ENCODE measurements around the gene ITIH4. TPM values are rescaled to one million over a fixed set of nuclear protein-coding genes. Genes with fewer than 3 reads are reported as not detected.

Gene ITIH4
- total and polyA plus RNA-seq, 9 of the 15 experiments (the other 6 are each of a cell fraction or from before 2014, with no cell fraction given): 0.09 to 0.62 (median 0.20) TPM; not detected in 6

- intact Hi-C loops (cut with micrococcal nuclease): no loop called here
- H3K9me3 ChIP-seq (replicated peaks; ENCODE audit: control insufficient read depth, insufficient read depth, low read depth, low read length): no peaks in the 10 kb centered on the region
- ChIA-PET CTCF (ENCODE audit: low intra/inter-chr PET ratio) (no interaction called here), POLR2A (interaction anchor here (0.9 to 1.0 kb wide), 2 partner anchors 8 to 9 kb away, joined by 3 read pairs; no protein-coding TSS in a partner anchor)
- 65% methylated on average over 3 of the region's 6 CpGs for WGBS (ENCODE audit: insufficient coverage, low coverage, missing lambda C conversion rate)
- no peak overlapping the region for H3K4me3 ChIP-seq
- peaks cover 6% of the 10 kb centered on the region; the same call in 1 of the 3 replicates for H3K36me3 ChIP-seq (ENCODE audit: control insufficient read depth, insufficient read depth, low read length)
- DNase-seq (ENCODE audit: extremely low read depth in 1 of 4, low spot score in 3 of 4): no peak
- in situ Hi-C loops (cut with MboI): loop anchor here (10.0 kb wide), 1 partner anchor 228 kb away; no protein-coding TSS in a partner anchor
- H4K20me1 ChIP-seq (replicated peaks; ENCODE audit: control insufficient read depth, insufficient read depth, low read length): 0 out of 2 replicates have a peak, but pooled peaks cover 7% of the 10 kb centered on the region
- H3K27ac ChIP-seq (ENCODE audit: extremely low read depth, low read depth, low read length): no peak overlapping the region
- no peak overlapping the region for H3K9ac ChIP-seq (ENCODE audit: insufficient read depth in 1 of 2, low read depth in 2 of 2, low read length in 2 of 2)
- H3K4me1 ChIP-seq (replicated peaks in 1 of 2; ENCODE audit: control insufficient read depth in 2 of 2, insufficient read depth in 2 of 2, low read length in 2 of 2): no peaks in the 10 kb centered on the region
- H3K9me1 ChIP-seq (ENCODE audit: control insufficient read depth, insufficient read depth, low read length): no peaks in the 10 kb centered on the region
- no peaks in the 10 kb centered on the region for H3K79me2 ChIP-seq (ENCODE audit: control insufficient read depth, insufficient read depth, low read length)
- ATAC-seq: no peak
- no peaks in the 10 kb centered on the region for H3K27me3 ChIP-seq (ENCODE audit: control insufficient read depth in 2 of 2, insufficient read depth in 2 of 2, low read length in 2 of 2)
- BruUV-seq (replicated peaks): no TSS peak
- H3K4me2 ChIP-seq (ENCODE audit: insufficient read depth, low read length): no peak overlapping the region
- no peak overlapping the region for H2AFZ ChIP-seq (ENCODE audit: low read depth, low read length)
- no peak for FAIRE-seq
- TF ChIP-seq RFX1 (IDR thresholded peaks at IDR 0.05) (no peak), TAF7 (tag; IDR thresholded peaks at IDR 0.05) (no peak), HMGN3 (IDR thresholded peaks at IDR 0.05; ENCODE audit: borderline replicate concordance, extremely low read depth, insufficient read length, low read depth, low read length) (no peak), ELF4 (CRISPR knock-in tag; IDR thresholded peaks at IDR 0.05) (no peak), SRSF9 (IDR thresholded peaks at IDR 0.05; ENCODE audit: borderline replicate concordance, low read depth, low read length) (no peak), ZNF197 (CRISPR knock-in tag; IDR thresholded peaks at IDR 0.05; ENCODE audit: low read depth) (no peak), CREBBP (IDR thresholded peaks at IDR 0.05; ENCODE audit: low read depth, low read length) (no peak), SAP30 (IDR thresholded peaks at IDR 0.05; ENCODE audit: borderline replicate concordance, insufficient read depth, low read depth, low read length, poor library complexity, severe bottlenecking) (no peak)
- TF ChIP-seq, protein P1, sequence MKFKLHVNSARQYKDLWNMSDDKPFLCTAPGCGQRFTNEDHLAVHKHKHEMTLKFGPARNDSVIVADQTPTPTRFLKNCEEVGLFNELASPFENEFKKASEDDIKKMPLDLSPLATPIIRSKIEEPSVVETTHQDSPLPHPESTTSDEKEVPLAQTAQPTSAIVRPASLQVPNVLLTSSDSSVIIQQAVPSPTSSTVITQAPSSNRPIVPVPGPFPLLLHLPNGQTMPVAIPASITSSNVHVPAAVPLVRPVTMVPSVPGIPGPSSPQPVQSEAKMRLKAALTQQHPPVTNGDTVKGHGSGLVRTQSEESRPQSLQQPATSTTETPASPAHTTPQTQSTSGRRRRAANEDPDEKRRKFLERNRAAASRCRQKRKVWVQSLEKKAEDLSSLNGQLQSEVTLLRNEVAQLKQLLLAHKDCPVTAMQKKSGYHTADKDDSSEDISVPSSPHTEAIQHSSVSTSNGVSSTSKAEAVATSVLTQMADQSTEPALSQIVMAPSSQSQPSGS (CRISPR knock-in tag; IDR thresholded peaks at IDR 0.05): no peak
- TF ChIP-seq, protein P2, sequence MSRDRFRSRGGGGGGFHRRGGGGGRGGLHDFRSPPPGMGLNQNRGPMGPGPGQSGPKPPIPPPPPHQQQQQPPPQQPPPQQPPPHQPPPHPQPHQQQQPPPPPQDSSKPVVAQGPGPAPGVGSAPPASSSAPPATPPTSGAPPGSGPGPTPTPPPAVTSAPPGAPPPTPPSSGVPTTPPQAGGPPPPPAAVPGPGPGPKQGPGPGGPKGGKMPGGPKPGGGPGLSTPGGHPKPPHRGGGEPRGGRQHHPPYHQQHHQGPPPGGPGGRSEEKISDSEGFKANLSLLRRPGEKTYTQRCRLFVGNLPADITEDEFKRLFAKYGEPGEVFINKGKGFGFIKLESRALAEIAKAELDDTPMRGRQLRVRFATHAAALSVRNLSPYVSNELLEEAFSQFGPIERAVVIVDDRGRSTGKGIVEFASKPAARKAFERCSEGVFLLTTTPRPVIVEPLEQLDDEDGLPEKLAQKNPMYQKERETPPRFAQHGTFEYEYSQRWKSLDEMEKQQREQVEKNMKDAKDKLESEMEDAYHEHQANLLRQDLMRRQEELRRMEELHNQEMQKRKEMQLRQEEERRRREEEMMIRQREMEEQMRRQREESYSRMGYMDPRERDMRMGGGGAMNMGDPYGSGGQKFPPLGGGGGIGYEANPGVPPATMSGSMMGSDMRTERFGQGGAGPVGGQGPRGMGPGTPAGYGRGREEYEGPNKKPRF (IDR thresholded peaks at IDR 0.05; ENCODE audit: low read depth, low read length): no peak
- TF ChIP-seq, protein P3, sequence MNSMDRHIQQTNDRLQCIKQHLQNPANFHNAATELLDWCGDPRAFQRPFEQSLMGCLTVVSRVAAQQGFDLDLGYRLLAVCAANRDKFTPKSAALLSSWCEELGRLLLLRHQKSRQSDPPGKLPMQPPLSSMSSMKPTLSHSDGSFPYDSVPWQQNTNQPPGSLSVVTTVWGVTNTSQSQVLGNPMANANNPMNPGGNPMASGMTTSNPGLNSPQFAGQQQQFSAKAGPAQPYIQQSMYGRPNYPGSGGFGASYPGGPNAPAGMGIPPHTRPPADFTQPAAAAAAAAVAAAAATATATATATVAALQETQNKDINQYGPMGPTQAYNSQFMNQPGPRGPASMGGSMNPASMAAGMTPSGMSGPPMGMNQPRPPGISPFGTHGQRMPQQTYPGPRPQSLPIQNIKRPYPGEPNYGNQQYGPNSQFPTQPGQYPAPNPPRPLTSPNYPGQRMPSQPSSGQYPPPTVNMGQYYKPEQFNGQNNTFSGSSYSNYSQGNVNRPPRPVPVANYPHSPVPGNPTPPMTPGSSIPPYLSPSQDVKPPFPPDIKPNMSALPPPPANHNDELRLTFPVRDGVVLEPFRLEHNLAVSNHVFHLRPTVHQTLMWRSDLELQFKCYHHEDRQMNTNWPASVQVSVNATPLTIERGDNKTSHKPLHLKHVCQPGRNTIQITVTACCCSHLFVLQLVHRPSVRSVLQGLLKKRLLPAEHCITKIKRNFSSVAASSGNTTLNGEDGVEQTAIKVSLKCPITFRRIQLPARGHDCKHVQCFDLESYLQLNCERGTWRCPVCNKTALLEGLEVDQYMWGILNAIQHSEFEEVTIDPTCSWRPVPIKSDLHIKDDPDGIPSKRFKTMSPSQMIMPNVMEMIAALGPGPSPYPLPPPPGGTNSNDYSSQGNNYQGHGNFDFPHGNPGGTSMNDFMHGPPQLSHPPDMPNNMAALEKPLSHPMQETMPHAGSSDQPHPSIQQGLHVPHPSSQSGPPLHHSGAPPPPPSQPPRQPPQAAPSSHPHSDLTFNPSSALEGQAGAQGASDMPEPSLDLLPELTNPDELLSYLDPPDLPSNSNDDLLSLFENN (IDR thresholded peaks at IDR 0.05; ENCODE audit: low read depth in 2 of 2, low read length in 2 of 2): no peak
- TF ChIP-seq, protein P4, sequence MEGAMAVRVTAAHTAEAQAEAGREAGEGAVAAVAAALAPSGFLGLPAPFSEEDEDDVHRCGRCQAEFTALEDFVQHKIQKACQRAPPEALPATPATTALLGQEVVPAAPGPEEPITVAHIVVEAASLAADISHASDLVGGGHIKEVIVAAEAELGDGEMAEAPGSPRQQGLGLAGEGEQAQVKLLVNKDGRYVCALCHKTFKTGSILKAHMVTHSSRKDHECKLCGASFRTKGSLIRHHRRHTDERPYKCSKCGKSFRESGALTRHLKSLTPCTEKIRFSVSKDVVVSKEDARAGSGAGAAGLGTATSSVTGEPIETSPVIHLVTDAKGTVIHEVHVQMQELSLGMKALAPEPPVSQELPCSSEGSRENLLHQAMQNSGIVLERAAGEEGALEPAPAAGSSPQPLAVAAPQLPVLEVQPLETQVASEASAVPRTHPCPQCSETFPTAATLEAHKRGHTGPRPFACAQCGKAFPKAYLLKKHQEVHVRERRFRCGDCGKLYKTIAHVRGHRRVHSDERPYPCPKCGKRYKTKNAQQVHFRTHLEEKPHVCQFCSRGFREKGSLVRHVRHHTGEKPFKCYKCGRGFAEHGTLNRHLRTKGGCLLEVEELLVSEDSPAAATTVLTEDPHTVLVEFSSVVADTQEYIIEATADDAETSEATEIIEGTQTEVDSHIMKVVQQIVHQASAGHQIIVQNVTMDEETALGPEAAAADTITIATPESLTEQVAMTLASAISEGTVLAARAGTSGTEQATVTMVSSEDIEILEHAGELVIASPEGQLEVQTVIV (CRISPR knock-in tag; IDR thresholded peaks at IDR 0.05; ENCODE audit: borderline replicate concordance): no peak
These were observed 16.8 kb upstream of the ITIH4 start for GRCh38 chr3:52847241-52847640.

Measured in K562 (cell line).